Middle frontal gyrus (tissue), 1 donor: ENCODE measurements around the gene PSENEN.

Source experiments
- DNase-seq: peaks from one replicate; pipeline ENCODE4 v3.0.0-alpha.2; 2015; ENCODE audit warnings: low spot score; ENCODE audit errors: extremely low spot score

PSENEN gene

DNA sequence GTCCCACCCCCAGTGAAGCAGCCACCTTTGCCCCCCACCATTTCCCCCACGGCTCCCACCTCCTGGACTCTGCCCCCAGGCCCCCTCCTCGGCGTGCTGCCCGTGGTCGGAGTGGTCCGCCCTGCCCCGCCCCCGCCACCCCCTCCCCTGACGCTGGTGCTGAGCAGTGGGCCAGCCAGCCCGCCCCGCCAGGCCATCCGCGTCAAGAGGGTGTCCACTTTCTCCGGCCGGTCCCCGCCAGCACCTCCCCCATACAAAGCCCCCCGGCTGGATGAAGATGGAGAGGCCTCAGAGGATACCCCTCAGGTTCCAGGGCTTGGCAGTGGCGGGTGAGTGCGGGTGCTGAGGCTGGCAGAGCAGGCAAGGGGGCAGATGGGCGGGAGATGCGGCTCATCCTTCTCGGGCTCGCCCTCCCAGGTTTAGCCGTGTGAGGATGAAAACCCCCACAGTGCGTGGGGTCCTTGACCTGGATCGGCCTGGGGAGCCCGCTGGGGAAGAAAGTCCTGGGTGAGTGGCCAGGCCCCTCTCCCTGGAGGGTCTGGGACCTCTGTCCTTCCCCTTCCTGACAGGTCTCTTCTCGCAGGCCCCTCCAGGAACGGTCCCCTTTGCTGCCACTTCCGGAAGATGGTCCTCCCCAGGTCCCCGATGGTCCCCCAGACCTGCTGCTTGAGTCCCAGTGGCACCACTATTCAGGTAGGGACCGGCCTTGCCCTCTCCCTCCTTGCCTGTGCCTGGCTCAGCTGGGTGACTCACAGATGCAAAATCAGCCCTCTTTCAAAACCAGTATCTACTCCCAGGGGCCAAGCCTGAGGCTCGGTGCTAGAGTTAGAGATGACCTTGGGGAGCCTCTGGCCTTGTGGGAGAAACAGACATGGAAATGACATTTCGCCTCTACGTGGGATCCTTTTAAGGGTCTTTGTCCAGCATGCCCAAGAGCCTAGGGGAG is 12.0 kb upstream of the PSENEN start:
- DNase-seq, result no peak

DNA sequence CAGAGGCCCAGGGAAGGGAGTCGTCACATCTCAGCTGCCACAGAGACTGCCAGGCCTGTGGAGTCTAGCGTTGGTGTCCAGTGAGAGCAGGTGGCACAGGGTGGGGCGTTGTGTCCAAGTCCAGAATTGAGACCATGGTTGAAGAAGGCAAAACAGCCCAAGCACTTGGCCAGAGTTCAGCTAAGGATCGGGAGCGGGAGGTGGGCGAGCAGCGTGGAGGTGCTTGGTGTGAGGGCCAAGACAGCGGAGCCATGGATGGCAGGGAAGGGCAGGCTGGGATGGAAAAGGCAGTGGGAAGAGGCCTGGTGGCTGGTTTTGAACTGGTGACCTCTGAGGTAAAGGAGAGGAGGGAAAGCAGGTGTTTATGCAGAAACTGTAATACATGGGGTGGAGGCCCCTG is 11.2 kb upstream of the PSENEN start:
- DNase-seq, result no peak

DNA sequence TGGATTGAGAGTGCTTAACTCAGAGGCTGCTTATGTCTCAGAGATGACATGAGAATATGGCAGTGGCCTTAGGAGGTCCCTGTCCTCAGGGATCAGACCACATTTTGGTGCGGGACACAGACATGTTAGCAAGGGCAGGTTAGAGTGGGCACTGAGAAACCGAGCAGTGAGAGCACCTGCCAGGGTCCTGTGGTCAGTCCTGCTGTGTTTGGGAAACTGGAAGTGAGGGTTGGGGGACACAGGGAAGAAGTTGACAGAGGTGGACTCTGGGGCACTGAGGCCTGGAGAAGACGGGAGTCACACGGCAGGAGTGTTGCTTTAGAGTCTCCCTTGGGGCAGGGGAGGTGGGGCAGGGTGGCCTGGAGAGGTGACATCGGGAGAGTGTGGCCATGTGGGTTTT is 10.6 kb upstream of the PSENEN start:
- no peak for DNase-seq

DNA sequence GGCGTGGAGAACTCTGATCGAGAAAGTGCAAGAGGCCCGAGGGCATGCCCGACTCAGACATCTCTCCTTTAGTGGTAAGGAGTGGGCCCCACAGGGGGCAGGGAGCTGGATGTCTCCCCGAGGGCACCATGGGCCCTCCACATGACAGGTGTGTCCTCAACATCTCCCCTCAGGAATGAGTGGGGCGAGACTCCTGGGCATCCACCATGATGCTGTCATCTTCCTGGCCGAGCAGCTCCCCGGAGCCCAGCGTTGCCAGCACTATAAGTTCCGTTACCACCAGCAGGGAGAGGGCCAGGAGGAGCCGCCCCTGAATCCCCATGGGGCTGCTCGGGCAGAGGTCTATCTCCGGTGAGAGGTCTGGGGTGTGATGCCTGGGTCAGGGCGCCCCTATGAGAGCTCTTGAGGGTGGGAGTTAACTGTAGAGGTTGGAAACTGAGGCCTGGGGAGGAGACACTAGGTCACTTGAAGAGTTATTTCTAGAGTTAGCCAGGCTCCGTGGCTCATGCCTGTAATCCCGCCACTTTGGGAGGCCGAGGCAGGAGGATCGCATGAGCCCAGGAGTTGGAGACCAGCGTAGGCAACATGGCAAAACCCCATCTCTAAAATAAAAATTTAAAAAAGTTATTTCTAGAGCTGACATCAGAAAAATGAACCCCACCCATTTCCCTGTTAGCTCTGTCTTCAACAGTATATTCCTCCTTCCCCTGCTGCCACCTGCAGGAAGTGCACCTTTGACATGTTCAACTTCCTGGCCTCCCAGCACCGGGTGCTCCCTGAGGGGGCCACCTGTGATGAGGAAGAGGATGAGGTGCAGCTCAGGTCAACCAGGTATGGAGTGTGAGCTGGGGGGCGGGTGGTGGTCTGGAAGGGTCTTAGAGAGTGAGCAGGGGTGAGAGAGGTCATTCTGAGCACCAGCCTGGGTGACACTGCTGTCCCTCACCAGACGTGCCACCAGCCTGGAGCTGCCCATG is 8.3 kb upstream of the PSENEN start:
- DNase-seq, result no peak

DNA sequence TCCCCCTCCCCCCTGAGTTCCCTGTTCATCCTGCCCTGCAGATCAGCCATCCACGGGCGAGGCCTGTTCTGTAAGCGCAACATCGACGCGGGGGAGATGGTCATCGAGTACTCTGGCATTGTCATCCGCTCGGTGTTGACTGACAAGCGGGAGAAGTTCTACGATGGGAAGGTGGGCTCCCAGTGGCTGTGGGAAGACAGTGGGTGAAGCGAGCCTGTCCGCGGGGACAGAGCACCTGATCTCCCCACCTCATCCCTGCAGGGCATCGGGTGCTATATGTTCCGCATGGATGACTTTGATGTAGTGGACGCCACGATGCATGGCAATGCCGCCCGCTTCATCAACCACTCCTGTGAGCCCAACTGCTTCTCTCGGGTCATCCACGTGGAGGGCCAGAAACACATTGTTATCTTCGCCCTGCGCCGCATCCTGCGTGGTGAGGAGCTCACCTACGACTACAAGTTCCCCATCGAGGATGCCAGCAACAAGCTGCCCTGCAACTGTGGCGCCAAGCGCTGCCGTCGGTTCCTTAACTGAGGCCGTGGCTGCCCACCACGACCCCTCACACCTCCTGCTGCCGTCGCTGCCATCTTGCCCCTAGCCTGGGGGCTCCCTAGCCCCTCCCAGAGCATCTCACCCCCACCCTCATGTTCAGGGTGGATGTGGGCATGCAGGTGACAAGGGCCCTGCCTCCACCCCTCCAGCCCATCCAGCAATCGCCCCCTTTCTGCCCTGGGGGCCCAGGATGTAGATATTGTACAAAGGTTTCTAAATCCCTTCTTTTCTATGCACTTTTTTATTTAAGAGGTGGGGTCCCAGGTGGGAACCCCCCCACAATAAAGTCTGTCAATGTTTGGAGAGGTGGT is 7.2 kb upstream of the PSENEN start:
- no peak for DNase-seq

DNA sequence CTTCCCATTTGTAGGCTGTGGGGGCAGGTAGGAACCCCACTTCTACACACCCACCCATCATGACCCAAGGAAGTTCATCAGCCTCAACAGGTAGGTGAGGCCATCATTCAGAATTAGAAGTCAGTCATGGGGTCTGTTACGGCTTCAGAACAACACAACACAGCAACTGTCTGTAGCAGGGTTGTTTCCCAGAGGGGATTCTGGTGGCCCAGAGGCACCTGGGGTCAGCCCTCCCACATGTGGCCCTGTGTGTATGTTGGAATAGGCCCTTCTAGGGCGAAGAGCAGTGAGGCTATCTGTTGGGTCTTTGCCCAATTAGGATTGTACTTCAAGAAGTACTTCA is 6.6 kb upstream of the PSENEN start:
- no peak for DNase-seq

DNA sequence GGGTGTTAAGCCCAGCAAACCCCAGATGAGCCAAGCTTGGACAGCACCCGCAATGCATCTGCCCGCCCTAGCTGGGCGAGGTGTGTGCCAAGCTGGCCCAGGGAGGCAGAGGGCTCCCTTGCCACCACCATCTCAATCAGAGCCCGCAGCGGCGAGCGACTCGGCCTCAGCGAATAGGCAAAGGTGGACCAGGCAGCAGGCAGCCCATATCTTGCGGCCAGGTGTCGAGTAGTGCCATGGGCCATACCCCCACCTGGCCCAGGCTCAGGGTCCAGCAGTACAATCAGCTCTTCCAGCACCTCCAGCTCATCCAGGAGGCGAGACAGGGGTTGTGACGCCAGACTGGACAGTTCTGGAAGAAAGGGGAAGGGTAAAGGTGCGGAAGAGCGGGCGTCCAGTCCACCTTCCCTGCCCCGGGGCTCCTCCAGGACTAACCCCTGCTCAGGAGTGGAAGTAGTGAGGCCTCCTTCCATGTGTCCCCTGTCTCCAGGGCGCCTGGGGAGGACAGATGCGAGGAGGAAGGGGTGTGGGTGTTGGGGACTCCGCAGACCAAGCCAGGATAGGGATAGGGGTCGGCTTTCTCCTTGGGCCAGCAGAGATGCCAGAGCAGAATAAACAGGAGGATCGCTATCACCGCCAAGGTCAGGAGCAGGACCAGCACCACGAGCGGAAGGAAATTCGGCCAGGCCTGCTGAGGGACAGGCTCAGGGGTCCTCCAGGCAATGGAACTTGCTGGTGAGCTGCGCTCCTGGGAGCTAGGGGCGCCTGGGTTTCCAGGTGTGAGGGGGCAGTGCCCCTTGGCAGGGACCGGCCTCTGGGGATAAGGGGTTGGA is 6.0 kb upstream of the PSENEN start:
- DNase-seq, result no peak

DNA sequence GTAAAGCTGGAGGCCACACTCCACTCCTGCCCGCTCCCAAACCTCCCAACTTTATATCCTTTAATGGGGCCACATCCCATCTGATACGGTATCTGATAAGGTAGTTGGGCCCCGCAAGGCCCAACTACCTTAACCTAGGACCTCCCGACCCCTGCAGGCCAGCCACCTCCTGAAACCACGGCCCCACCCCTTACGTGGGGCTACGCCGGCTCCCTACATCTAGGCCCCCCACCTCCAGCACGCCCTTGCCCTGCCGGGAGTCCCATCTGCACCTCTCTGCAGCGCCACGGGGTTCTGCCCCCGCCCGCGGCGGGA is 5.4 kb upstream of the PSENEN start:
- DNase-seq, result no peak

DNA sequence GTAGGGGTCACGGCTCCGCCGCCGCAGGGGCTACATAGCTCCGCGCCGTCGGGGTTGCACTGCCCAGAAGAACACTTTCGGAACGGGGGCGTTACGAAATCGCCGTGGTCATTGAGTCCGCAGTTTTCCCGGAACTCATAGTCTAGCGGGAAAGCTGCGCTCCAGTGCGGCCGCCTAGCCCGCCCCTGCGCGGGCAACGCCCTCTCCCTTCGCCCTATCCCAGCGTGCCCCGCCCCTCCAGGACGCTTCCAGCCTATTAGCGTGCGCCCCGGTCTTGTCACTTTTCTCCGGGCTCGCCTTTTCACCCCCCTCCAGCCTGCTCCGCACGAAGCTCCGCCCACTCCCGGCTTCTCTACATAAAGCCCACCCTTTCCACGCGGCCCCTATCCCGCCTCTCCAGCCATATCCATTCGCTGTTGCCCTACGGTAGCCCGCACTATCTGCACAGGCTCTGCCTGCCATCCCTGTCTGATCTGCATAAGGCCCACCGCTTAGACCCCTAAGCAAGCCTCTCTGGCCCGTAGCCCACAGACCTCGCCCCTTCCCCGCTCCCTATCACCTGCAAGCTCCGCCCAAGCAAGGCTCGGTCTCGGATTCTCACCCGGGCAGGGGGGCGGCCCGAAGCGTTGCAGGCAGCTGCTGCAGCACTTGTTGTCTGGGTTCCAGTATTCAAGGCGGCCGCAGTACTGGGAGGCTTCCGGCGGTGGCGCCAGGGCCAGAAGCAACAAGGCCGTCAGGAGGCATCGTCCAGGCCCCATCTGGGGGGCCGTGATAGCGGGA is 4.8 kb upstream of the PSENEN start:
- peak; percentile 93 for DNase-seq

DNA sequence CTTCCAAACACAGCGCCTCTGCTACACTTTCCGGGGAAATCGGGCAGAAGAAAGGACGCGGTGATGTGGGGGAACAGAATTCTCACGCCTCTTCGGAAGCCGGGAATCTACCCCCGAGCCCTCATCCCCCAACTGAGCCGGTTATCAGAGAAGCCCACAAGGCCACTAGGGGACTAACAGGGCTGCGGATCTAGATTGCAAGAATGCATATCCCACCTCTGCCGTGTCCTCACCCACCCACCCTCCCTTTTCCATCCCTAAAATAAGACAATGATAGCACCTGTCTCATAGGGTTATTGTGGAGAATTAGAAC is 4.3 kb upstream of the PSENEN start:
- no peak for DNase-seq

DNA sequence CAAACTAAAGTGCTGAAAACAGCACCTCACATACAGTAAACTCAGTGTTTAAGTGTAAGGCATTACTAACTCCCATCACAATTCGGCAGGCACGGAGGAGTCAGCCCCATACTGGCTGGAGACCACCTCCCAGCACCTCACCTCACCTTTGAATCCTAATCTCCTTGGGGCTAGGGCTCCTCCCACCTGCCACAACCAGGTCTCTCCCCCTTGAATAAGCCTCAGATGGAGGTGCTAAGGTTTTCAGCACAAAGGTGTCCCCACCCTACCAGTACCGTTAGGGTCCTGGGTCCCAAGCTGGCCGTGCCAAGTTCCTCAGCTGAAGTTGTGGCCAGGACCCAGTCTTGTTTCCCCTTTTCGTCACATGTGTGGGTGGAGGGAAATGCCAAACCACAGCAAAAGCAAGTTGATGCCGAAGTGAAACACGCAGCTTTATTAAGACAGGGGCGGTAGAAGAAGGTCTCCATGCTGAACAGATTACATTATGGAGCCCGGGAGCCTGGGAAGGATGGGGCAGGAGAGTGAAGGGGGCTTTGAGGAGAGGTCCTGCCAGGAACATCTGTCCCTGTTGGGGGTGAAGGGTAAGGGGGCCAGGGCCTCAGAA is 3.2 kb upstream of the PSENEN start, which contains the start of gene IGFLR1:
IGFLR1 (minus strand) TSS at position 332 of the 604 bp plus-strand sequence. CDS start 1,272 bp downstream, outside the sequence.
- no peak for DNase-seq

DNA sequence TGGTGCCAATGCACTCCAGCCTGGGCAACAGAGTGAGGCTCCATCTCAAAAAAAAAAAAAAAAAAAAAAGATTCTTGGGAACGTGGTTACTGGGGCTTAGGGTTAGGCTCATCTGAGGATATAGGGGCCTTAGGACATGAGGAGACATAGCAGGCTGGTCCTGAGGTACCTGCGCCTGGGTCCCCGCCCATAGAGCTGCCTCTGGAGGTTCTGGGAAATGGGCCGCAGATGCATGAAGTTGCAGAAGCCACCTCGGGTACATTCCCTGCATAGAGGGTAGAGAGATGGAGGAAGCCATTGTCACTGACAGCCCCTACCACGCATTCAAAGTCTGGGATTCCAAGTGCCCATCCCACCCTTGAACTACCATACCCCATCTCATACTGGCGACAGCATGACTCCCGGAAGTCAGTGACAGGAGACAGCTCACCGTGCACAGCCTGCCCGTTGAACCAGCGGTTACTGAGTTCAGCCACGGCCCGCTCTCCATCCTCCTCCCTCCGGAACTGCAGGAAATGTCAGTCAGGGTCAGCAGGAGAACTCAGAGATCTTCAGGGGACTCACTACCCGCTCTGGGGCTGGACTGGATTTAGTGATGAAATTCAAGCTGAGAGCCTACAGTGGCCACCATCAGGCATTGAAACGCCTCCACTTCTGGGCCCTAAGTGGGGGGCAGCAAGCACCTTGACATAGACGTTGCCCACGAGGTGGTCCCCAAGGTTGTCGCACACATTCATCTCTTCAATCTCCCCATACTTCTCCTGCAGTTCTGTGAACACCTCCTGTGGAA is 1.6 kb upstream of the PSENEN start:
- no peak for DNase-seq

DNA sequence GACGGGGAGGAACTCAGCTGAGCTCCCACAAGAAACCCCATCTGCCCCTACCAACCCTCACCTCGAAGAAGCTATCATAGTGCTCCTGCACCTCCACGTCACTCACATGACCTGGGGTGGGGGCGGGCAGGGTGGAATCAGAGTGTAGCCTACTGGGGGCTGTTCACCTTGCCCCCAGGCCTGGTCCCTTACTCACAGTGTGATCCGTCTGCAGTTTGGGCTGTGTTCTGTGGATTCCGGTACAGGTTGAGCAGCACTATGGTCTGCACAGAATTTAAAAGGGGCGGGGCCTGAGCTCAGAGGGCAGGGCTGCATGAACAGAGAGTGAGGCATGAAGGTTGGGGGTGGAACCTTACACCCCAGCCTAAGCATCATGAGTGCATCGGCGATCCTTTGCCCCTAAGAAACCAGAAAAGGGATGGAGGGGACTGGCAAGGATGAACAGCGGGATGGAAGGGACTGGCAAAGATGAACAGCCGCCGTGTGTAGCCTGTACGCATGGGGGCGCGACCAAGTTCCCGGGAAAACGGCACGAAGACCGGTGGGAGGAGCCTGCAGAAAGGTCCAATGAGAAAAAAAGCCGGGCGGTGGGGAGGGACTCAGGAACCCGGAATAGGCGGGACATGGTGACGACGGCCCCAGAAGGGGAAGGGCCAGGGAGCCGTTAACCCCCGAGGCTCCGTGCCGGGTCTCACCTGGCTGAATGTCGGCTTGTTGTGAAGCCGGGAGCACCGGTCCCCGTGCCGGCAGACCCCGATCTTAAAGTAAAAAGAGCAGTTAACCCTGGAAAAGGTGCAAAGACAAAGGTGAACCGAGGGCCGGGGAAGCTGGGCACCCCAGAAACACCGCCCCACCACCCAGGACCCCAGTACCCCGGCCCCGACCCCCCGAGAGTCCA is 772 bp upstream of the PSENEN start:
- peak; percentile 90 for DNase-seq

DNA sequence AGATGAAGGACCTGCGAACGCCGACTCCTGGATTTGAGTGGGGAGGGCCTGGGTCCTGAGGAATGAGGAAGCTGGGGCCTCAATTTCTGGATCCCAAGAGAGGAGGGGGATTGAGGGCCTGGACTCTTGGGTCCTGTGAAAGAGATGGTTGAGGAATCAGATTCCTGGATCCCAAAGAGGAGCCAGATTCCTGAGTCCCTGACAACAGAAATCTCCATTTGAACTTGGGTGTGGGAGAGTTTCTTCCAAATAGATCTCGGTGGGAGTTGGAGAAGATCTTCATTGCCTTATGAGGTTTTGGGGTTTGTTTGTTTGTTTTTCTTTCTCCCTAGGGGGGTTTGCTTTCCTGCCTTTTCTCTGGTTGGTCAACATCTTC is 624 bp downstream of the PSENEN start:
- no peak for DNase-seq

DNA sequence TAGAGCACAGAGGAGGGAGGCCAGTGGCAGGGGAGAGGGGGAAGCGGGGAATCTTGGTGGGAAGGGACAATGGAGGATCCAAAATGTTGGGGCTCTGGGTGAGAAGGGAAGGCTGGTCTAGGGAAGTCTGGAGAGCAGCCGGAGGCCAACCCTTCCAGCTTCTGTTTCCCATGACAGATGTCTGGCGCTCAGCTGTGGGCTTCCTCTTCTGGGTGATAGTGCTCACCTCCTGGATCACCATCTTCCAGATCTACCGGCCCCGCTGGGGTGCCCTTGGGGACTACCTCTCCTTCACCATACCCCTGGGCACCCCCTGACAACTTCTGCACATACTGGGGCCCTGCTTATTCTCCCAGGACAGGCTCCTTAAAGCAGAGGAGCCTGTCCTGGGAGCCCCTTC is 1.1 kb downstream of the PSENEN start:
- no peak for DNase-seq

DNA sequence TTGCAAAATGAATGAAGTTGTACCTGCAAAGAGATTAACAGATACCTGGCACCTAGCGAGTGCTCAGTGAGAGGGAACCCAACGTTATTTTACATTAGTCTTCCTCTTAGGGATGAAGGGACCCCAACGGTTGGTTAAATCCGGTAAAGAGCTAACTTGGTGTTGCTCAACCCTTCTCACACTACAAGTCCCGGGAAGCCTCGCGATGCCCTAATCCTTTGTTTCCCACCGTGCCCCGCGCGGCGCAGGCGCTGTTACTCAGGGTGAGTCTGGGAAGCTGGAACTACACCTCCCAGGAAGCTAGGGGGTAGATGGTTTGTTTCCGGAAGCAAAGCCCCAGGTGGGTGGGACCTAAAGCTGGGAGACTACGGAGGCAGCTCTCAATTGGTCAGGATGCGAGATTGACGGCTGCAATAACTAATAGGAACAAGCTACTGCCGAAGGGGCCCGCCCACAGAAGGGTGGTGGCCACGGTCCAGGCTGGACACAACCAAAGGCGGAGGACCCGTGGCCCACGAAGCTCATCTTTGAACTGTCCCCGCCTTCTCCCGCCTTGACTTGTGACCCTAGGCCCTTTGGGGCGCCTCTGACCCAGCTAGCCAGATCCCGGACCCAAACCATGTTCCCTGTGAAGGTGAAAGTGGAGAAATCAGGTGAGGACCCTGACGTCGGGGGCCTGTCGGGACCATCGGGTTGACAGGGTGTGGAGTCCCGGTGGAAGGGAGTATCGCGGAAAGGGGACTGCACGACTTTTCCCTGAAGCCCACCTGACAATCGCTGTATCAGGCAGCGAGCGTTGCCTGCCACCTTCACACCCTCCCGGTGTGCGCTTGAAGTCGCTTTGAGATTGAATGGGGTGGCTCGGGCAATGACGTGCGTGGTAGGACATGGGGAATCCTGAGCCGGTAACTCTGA is 2.9 kb downstream of the PSENEN start, which contains the start of gene LIN37:
LIN37 (plus strand) TSS at position 471 of the 915 bp plus-strand sequence; CDS start at position 620, 149 bp downstream.
- peak; percentile 100 for DNase-seq
